ENCODE results near the gene EMID1. TPM values are rescaled to one million over a fixed set of nuclear protein-coding genes. Genes with fewer than 3 reads are reported as not detected.

Gene EMID1
- total RNA-seq, 2 experiments from 2014 or later, result not detected

DNA sequence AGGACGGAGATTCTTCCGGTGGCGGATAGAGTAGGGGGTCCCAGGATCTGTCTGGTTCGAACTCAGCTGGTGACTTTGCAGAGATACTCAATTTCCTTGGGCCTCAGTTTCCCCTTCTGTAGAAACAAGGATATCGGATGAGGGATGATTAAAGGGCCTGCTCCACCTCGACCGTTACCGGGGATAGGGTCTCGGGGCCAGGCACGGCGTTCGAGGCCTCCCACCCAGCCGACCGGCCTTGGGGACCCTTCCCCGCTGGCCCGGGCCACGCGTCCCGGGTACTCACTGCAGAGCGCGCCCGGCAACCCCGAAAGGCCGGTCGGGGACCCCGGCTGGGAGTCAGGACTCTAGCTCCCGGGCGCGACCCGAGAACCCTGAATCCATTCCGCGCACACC is 61.8 kb downstream of the EMID1 start:
- ATAC-seq (ENCODE audit: poor library complexity) (no peak), DNase-seq (no peak)
- H3K27ac Mint-ChIP-seq, result peak overlapping the region; percentile 98
- peaks cover 59% of the 10 kb centered on the region for H3K4me1 Mint-ChIP-seq (ENCODE audit: low read depth)
- H3K27me3 ChIP-seq (ENCODE audit: control insufficient read depth in 1 of 2, insufficient read depth in 2 of 2, low read length in 2 of 2), result no peaks in the 10 kb centered on the region
- H3K27me3 Mint-ChIP-seq, result no peaks in the 10 kb centered on the region
- H3K36me3 Mint-ChIP-seq (ENCODE audit: low read depth), result peaks cover 48% of the 10 kb centered on the region
- POLR2A ChIA-PET, result interaction anchor here (1.1 to 2.0 kb wide), 4 partner anchors 10 to 467 kb away, joined by 3 to 7 read pairs (median 4); partner anchors contain the start of gene XBP1
- peak overlapping the region; percentile 95 for H3K4me3 Mint-ChIP-seq
- TF ChIP-seq CTCF (IDR thresholded peaks at IDR 0.05), result no peak
- intact Hi-C loops (cut with DNase I, micrococcal nuclease), result loop anchor here in 1 of 2 experiments (2.0 to 10.0 kb wide), 5 partner anchors 120 to 1343 kb away; partner anchors contain the start of genes AP1B1, MTFP1, THOC5 and ZNRF3
- peak overlapping the region; percentile 98 for H3K4me3 ChIP-seq (ENCODE audit: low read length)
- no peaks in the 10 kb centered on the region for H3K9me3 ChIP-seq (ENCODE audit: control insufficient read depth in 1 of 2, insufficient read depth in 1 of 2, low read length in 2 of 2)
- CTCF ChIA-PET, result no interaction called here
- H3K9me3 Mint-ChIP-seq, result no peaks in the 10 kb centered on the region
- H3K4me1 ChIP-seq (ENCODE audit: insufficient read depth, low read length), result peaks cover 47% of the 10 kb centered on the region
- peak overlapping the region; percentile 96 to 97 for H3K27ac ChIP-seq (ENCODE audit: low read depth in 1 of 2, low read length in 2 of 2)
- H3K36me3 ChIP-seq (ENCODE audit: insufficient read depth, low read length), result peaks cover 25% of the 10 kb centered on the region

DNA sequence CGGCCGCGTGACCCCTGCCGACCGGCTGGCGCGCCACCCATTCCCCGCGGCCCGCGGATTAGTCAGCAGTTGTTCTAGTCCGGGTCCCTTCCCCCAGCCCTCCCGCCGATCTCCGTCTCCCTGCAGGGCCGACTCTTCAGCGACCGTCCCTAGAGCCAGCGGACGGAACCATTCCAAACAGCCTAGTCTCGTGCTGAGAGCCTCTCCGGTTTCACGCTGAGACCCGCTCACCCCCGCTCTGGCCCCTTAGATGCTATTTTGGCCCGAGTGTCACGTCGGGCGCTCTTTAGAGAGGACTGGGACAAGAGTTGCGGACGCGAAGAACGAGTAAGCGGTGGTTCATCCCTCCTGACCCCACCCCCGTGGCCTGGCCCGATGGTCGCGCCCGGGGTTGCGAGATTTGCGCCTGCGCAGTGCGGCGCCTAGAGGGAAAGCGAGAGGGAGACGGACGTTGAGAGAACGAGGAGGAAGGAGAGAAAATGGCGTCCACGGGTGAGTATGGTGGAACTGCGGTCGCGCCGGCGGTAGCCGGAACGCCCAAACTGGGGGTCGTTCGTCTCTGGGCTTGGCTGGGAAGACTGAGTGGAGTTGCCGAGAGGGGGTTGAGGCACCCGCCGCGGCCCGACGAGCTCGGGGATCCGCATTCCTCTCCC is 62.3 kb downstream of the EMID1 start, which contains the start of the genes EWSR1 and RHBDD3:
Gene EWSR1, plus strand, starts transcription at position 411 of the 653 bp plus-strand sequence. Its CDS starts 69 bp downstream, at position 480.
Gene RHBDD3, minus strand, starts transcription at position 124 of the 653 bp plus-strand sequence. CDS start 2,355 bp downstream, outside the sequence.
- Histone ChIP-seq H3K9me3 (ENCODE audit: control insufficient read depth in 1 of 2, insufficient read depth in 1 of 2, low read length in 2 of 2) (no peaks in the 10 kb centered on the region), H3K27me3 (ENCODE audit: control insufficient read depth in 1 of 2, insufficient read depth in 2 of 2, low read length in 2 of 2) (no peaks in the 10 kb centered on the region), H3K4me3 (ENCODE audit: low read length) (peak within 1 kb of the TSS; percentile 98), H3K36me3 (ENCODE audit: insufficient read depth, low read length) (peaks cover 31% of the 10 kb centered on the region), H3K27ac (ENCODE audit: low read depth in 1 of 2, low read length in 2 of 2) (peak within 1 kb of the TSS; percentile 96 to 97), H3K4me1 (ENCODE audit: insufficient read depth, low read length) (peaks cover 50% of the 10 kb centered on the region)
- CTCF ChIA-PET, result no interaction called here
- peak; percentile 92 to 98 (median 96) for DNase-seq
- no peak for TF ChIP-seq CTCF (IDR thresholded peaks at IDR 0.05)
- Mint-ChIP-seq H3K36me3 (ENCODE audit: low read depth) (peaks cover 54% of the 10 kb centered on the region), H3K27me3 (no peaks in the 10 kb centered on the region), H3K4me3 (peak within 1 kb of the TSS; percentile 95), H3K4me1 (ENCODE audit: low read depth) (peaks cover 64% of the 10 kb centered on the region), H3K27ac (peak within 1 kb of the TSS; percentile 98), H3K9me3 (no peaks in the 10 kb centered on the region)
- intact Hi-C loops (cut with DNase I, micrococcal nuclease), result loop anchor here in 1 of 2 experiments (2.0 to 10.0 kb wide), 6 partner anchors 119 to 1343 kb away; partner anchors contain the start of genes AP1B1, CCDC117, MTFP1 and THOC5
- peak; percentile 84 for ATAC-seq (ENCODE audit: poor library complexity)
- POLR2A ChIA-PET, result interaction anchor here (0.6 to 2.0 kb wide), 9 partner anchors 9 to 1156 kb away, joined by 3 to 7 read pairs (median 4); partner anchors contain the start of genes GAS2L1 and XBP1

GRCh38 chr22:29268511-29269229 is 63.0 kb downstream of the EMID1 start:
- H3K27me3 Mint-ChIP-seq, result no peaks in the 10 kb centered on the region
- peak overlapping the region; percentile 98 for H3K27ac Mint-ChIP-seq
- H3K36me3 Mint-ChIP-seq (ENCODE audit: low read depth), result peaks cover 60% of the 10 kb centered on the region
- ChIA-PET POLR2A (interaction anchor here (0.6 to 2.0 kb wide), 7 partner anchors 9 to 1155 kb away, joined by 3 to 7 read pairs (median 4); partner anchors contain the start of genes GAS2L1 and XBP1), CTCF (no interaction called here)
- intact Hi-C loops (cut with DNase I, micrococcal nuclease), result loop anchor here in 1 of 2 experiments (2.0 to 10.0 kb wide), 5 partner anchors 119 to 1344 kb away; partner anchors contain the start of genes AP1B1, CCDC117, THOC5 and ZNRF3
- DNase-seq, result peak in 11 of 14 experiments; percentile 3 to 68 (median 23)
- TF ChIP-seq CTCF (IDR thresholded peaks at IDR 0.05), result no peak
- Histone ChIP-seq H3K4me3 (ENCODE audit: low read length) (peak overlapping the region; percentile 98), H3K4me1 (ENCODE audit: insufficient read depth, low read length) (peaks cover 53% of the 10 kb centered on the region), H3K27ac (ENCODE audit: low read depth in 1 of 2, low read length in 2 of 2) (peak overlapping the region; percentile 96 to 97), H3K9me3 (ENCODE audit: control insufficient read depth in 1 of 2, insufficient read depth in 1 of 2, low read length in 2 of 2) (no peaks in the 10 kb centered on the region), H3K27me3 (ENCODE audit: control insufficient read depth in 1 of 2, insufficient read depth in 2 of 2, low read length in 2 of 2) (no peaks in the 10 kb centered on the region), H3K36me3 (ENCODE audit: insufficient read depth, low read length) (peaks cover 38% of the 10 kb centered on the region)
- peak; percentile 19 for ATAC-seq (ENCODE audit: poor library complexity)
- H3K4me3 Mint-ChIP-seq, result peak overlapping the region; percentile 95
- no peaks in the 10 kb centered on the region for H3K9me3 Mint-ChIP-seq
- peaks cover 71% of the 10 kb centered on the region for H3K4me1 Mint-ChIP-seq (ENCODE audit: low read depth)

All from CD4-positive, alpha-beta T cell (primary cell).